ENCODE measurements around the gene RGL2. TPM values are rescaled to one million over a fixed set of nuclear protein-coding genes. Genes with fewer than 3 reads are reported as not detected.
"Not testable (repeated sequence)": the region's sequence is repeated elsewhere in the genome, so short reads cannot be mapped to it uniquely, and the experiment has no call there.

The RGL2 gene
- total and polyA plus RNA-seq, 2 of the 4 experiments (the other 2 are of a cell fraction): 4.1 to 26.9 TPM

DNA sequence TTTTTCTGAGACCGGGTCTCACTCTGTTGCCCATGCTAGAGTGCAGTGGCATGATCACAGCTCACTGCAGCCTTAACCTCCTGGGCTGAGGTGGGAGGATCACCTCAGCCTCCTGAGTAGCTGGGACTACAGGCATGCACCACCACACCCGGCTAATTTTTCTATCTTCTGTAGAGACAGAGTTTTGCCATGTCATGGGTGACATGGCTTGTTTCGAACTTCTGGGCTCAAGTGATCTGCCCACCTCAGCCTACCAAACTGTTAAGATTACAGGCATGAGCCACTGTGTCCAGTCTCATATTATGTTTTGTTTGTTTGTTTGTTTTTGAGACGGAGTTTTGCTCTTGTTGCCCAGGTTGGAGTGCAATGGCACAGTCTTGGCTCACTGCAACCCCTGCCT is 13.5 kb downstream of the RGL2 start:
- in situ Hi-C loops (cut with MboI; ENCODE audit: low sequenced_read_pairs); H3K4me1 ChIP-seq (ENCODE audit: control insufficient read depth, insufficient read depth, low read length); H3K9me1 ChIP-seq (ENCODE audit: insufficient read depth, low read length); H2BK20ac ChIP-seq (ENCODE audit: low read depth, low read length); H3K23ac ChIP-seq (ENCODE audit: low read depth, low read length); dilution Hi-C loops (cut with HindIII; ENCODE audit: low sequenced_read_pairs, unreplicated experiment); CTCF ChIA-PET; H3K4me3 ChIP-seq (ENCODE audit: insufficient read depth, low read depth, low read length); H2AFZ ChIP-seq (replicated peaks; ENCODE audit: low read length, poor library complexity); H4K20me1 ChIP-seq (ENCODE audit: insufficient read depth, low read length); H3K9ac ChIP-seq (ENCODE audit: low read depth, low read length); H2AK5ac ChIP-seq (ENCODE audit: low read depth, low read length); BruUV-seq (replicated peaks); H3K9me3 ChIP-seq (ENCODE audit: control insufficient read depth, insufficient read depth, low read length); H3K56ac ChIP-seq (ENCODE audit: extremely low read depth, insufficient read depth, low read length); H2BK120ac ChIP-seq (ENCODE audit: low read depth, low read length); H2BK5ac ChIP-seq (ENCODE audit: low read depth, low read length, poor library complexity, severe bottlenecking); H4K5ac ChIP-seq (ENCODE audit: low read depth, low read length); H3K4me2 ChIP-seq (ENCODE audit: low read depth, low read length); ATAC-seq (ENCODE audit: low read depth); DNase-seq; H3K27ac ChIP-seq (ENCODE audit: insufficient read depth, low read length); H2BK15ac ChIP-seq (ENCODE audit: low read depth, low read length); intact Hi-C loops (cut with micrococcal nuclease); POLR2A ChIA-PET (ENCODE audit: unreplicated experiment); H3K14ac ChIP-seq (replicated peaks; ENCODE audit: low read depth, low read length); H4K91ac ChIP-seq (ENCODE audit: insufficient read depth, low read depth, low read length); H2AK9ac ChIP-seq (replicated peaks; ENCODE audit: low read depth, low read length, poor library complexity); H3K18ac ChIP-seq (ENCODE audit: low read depth, low read length); H4K8ac ChIP-seq (ENCODE audit: low read depth in 2 of 2, low read length in 2 of 2); H3K27me3 ChIP-seq (ENCODE audit: control insufficient read depth, insufficient read depth, low read length); H3K4ac ChIP-seq (ENCODE audit: low read depth, low read length): not testable (repeated sequence)
- Histone ChIP-seq H3K36me3 (ENCODE audit: control insufficient read depth, insufficient read depth, low read length) (peaks cover 48% of the 10 kb centered on the region), H3K79me1 (ENCODE audit: low read depth in 1 of 2, low read length in 2 of 2) (peaks cover 30 to 50% of the 10 kb centered on the region in 2 experiments; a peak in 3 of 4 replicates)
- WGBS, 2 experiments (ENCODE audit: extremely low coverage in 2 of 2, insufficient read length in 1 of 2): no CpG with 5 or more reads among the region's 4 CpGs

Data from IMR-90 (cell line).